Left lung (tissue), 10 donors: Measurements from ENCODE around the gene TCEA3. TPM values are rescaled to one million over a fixed set of nuclear protein-coding genes. Genes with fewer than 3 reads are reported as not detected.

ENCODE experiments used
- ATAC-seq: fragments of 200-7000 bp; cut with Tn5 transposase; one replicate; pipeline ENCODE4 v1.9.1; 2020; ENCODE audit warnings: moderate library complexity
- DNase-seq, 4 donors: peaks; one replicate each; pipeline ENCODE4 v3.0.0-alpha.2; 2013 to 2020
- H3K27ac ChIP-seq, 2 donors: fragments of 200-600 bp; sonication (generic) in 1 of 2; one replicate each; pipeline versions ENCODE4 v1.5.0 to v1.8.0; 2020 to 2021
- H3K27me3 ChIP-seq, 2 donors: fragments of 200-600 bp; sonication (generic) in 1 of 2; one replicate each; pipeline versions ENCODE4 v1.5.0 to v1.8.0; 2020 to 2021
- H3K36me3 ChIP-seq, 2 donors: fragments of 200-600 bp; sonication (generic) in 1 of 2; one replicate each; pipeline versions ENCODE4 v1.5.0 to v1.8.0; 2020 to 2021
- H3K4me1 ChIP-seq, 2 donors: fragments of 200-600 bp; one replicate each; pipeline ENCODE4 v1.8.0; 2021
- H3K4me3 ChIP-seq, 2 donors: fragments of 200-600 bp; sonication (generic) in 1 of 2; one replicate each; pipeline versions ENCODE4 v1.5.0 to v1.8.0; 2020 to 2021; ENCODE audit warnings: mild to moderate bottlenecking in 1 of 2
- H3K9me3 ChIP-seq, 2 donors: fragments of 200-600 bp; sonication (generic) in 1 of 2; one replicate each; pipeline versions ENCODE4 v1.5.0 to v1.8.0; 2020 to 2021
- intact Hi-C, 2 donors: fragments of 100-400 bp; cut with DNase I; formaldehyde crosslinking; loops; one replicate each; pipeline versions ENCODE4 v1.11.2 to v1.14.2; 2022
- polyA plus RNA-seq, 6 donors: library from polyadenylated mRNA; unstranded; fragments of 120-200 nt; gene quantifications; one replicate each; pipeline ENCODE4 v1.2.1, GENCODE V29; 2013; ENCODE audit not compliant: insufficient read length in 6 of 6
- total RNA-seq, 2 donors: library from RNA; stranded (reverse); fragmentation: NEBNext Ultra II Directional; extraction: Animal tissue kit (Norgen Biotek cat#: 25700); gene quantifications; one replicate each; pipeline ENCODE4 v1.2.1, GENCODE V29; 2021
- TF ChIP-seq, protein P1 (sequence below), 2 donors: fragments of 200-600 bp; sonication (generic) in 1 of 2; IDR thresholded peaks; one replicate each; pipeline versions ENCODE4 v1.5.0 to v1.8.0; 2021; ENCODE audit warnings: antibody characterized with exemption in 2 of 2
- donor health status: DM: no; HTN: yes; CAD: no.
- donor health status: DM: no; HTN: no; CAD: no.

The TCEA3 gene
- total and polyA plus RNA-seq, 8 donors = 15.5 to 43.2 (median 28.0) TPM

DNA sequence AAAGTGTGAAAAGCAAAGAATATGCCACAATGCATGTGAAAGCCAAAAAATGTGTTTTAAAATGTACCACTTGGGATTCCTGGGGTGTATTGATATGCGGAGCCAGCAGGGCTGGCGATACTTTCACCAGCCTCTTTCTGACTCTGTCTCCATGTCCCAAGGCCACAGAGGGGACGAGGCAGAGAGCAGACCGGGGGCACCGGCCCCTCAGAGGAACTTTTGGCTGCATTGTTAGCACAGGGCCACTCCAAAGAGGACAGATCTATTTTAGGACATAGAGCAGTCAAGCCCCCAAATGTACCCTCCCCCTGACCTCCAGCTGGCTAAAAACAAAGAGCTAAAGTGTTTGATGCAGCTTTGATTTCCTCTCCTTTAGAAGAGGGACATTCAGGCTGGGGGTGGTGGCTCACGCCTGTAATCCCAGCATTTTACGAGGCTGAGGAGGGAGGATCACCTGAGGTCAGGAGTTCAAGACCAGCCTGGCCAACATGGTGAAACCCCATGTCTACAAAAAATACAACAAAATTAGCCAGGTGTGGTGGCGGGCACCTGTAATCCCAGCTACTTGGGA is 29.3 kb downstream of the TCEA3 start:
- ATAC-seq (no peak), DNase-seq (no peak)
- H3K9me3 ChIP-seq = no peaks in the 10 kb centered on the region
- TF ChIP-seq, protein P1, sequence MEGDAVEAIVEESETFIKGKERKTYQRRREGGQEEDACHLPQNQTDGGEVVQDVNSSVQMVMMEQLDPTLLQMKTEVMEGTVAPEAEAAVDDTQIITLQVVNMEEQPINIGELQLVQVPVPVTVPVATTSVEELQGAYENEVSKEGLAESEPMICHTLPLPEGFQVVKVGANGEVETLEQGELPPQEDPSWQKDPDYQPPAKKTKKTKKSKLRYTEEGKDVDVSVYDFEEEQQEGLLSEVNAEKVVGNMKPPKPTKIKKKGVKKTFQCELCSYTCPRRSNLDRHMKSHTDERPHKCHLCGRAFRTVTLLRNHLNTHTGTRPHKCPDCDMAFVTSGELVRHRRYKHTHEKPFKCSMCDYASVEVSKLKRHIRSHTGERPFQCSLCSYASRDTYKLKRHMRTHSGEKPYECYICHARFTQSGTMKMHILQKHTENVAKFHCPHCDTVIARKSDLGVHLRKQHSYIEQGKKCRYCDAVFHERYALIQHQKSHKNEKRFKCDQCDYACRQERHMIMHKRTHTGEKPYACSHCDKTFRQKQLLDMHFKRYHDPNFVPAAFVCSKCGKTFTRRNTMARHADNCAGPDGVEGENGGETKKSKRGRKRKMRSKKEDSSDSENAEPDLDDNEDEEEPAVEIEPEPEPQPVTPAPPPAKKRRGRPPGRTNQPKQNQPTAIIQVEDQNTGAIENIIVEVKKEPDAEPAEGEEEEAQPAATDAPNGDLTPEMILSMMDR (IDR thresholded peaks at IDR 0.05) = no peak
- H3K4me1 ChIP-seq = peaks cover 11 to 14% of the 10 kb centered on the region in 2 donors
- H3K27me3 ChIP-seq = no peaks in the 10 kb centered on the region
- no peaks in the 10 kb centered on the region for H3K36me3 ChIP-seq
- peak overlapping the region; percentile 66 to 70 for H3K27ac ChIP-seq
- no peak overlapping the region for H3K4me3 ChIP-seq
- intact Hi-C loops = no loop called here

DNA sequence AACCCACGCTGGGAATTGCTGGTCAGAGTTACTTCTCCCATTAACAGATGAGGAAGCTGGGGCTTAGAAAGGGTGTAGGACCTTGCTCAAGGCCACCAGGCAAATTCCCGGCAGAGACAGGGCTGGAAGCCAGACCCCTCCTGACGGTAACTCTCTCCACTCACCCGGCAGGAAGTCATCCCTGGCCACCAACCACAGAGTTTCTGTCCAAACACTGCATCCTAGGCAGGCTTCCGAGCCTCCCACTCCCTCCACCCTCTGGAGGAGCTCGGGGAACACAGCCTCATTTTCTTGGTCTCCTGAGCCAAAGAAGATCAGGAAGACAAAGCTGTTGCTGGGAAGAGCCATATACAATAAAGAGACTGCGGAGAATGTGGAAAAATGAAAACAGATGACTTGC is 29.9 kb downstream of the TCEA3 start:
- peak in 3 of 4 donors; percentile 23 to 68 (median 64) for DNase-seq
- peak; percentile 75 for ATAC-seq
- intact Hi-C loops = no loop called here
- Histone ChIP-seq H3K27ac (peak overlapping the region; percentile 66 to 70), H3K36me3 (no peaks in the 10 kb centered on the region), H3K9me3 (no peaks in the 10 kb centered on the region), H3K4me1 (peaks cover 11 to 14% of the 10 kb centered on the region in 2 donors), H3K4me3 (no peak overlapping the region), H3K27me3 (no peaks in the 10 kb centered on the region)
- TF ChIP-seq, protein P1 (IDR thresholded peaks at IDR 0.05) = no peak

DNA sequence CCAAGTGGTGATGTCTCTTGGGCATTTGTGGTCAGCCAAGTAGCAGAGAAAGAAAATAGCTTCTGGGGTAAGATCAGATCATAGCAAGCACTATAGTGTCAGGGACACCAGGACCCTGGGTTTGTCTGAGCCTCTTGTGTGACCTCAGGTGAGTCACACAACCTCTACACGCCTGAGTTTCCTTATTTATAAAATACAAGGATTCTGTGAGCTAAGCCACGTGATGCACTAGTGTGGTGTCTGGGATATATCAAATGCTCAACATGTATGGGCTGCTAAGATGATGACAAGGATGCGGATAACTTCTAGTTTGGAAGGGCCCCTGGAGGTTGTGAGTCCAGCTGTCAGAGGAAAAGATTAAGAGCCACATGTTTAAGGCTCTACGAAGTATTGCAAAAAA is 30.4 kb downstream of the TCEA3 start:
- H3K4me1 ChIP-seq = peaks cover 11 to 14% of the 10 kb centered on the region in 2 donors
- ATAC-seq (peak; percentile 49), DNase-seq (no peak)
- H3K4me3 ChIP-seq = no peak overlapping the region
- H3K36me3 ChIP-seq = no peaks in the 10 kb centered on the region
- TF ChIP-seq, protein P1 (IDR thresholded peaks at IDR 0.05) = no peak
- intact Hi-C loops = no loop called here
- no peaks in the 10 kb centered on the region for H3K9me3 ChIP-seq
- peak overlapping the region; percentile 66 to 70 for H3K27ac ChIP-seq
- H3K27me3 ChIP-seq = no peaks in the 10 kb centered on the region

DNA sequence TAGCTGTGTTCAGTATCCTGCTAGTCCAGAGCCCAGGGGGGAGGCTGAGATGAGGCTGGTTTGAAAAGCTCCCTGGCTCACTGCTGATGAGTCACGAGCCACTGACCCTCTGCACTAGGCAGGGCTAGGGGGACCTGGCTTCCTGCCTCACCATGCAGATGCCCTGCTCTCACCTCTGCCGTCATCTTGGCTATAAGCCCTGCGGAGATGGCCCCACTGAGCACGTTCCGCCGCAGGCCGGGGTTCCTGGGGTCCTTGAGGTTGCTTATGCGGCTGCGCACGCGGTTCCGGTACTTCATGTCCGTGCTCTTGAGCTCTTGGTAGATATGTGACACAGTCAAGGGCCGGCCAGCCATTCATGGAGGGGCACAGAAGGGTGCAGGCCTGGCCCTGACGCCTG is 30.8 kb downstream of the TCEA3 start:
- H3K27ac ChIP-seq = peak overlapping the region; percentile 66 to 70
- TF ChIP-seq, protein P1 (IDR thresholded peaks at IDR 0.05) = no peak
- ATAC-seq (peak; percentile 65), DNase-seq (peak in 1 of 4 donors; percentile 26)
- peaks cover 11 to 14% of the 10 kb centered on the region in 2 donors for H3K4me1 ChIP-seq
- intact Hi-C loops = no loop called here
- no peak overlapping the region for H3K4me3 ChIP-seq
- no peaks in the 10 kb centered on the region for H3K9me3 ChIP-seq
- no peaks in the 10 kb centered on the region for H3K36me3 ChIP-seq
- H3K27me3 ChIP-seq = no peaks in the 10 kb centered on the region

DNA sequence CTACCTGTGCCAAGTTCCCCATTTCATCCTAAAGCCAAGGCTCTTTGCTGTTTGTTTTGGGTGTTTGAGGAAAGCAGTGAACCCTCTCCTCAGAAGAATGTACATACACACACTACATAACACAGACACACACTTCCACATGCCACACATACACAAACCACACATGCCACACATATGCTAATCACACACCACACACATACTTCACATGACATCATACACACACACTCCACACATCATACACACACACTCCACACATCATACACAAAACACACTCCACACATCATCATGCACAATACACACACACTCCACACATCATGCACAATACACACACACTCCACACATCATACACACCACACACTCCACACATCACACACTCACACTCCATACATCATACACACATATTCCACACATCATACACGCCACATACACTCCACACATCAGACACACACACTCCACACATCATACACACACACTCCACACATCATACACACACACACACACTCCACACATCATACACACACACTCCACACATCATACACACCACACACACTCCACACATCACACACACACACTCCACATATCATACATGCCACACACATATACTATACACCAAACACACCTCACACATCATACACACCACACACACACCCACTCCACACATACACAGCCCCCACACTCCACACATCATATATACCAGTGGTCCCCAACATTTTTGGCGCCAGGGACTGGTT is 32.3 kb downstream of the TCEA3 start:
- H3K27ac ChIP-seq = no peak overlapping the region
- DNase-seq (no peak), ATAC-seq (no peak)
- peaks cover 11 to 14% of the 10 kb centered on the region in 2 donors for H3K4me1 ChIP-seq
- TF ChIP-seq, protein P1 (IDR thresholded peaks at IDR 0.05) = no peak
- intact Hi-C loops = no loop called here
- no peaks in the 10 kb centered on the region for H3K36me3 ChIP-seq
- no peaks in the 10 kb centered on the region for H3K9me3 ChIP-seq
- H3K27me3 ChIP-seq = no peaks in the 10 kb centered on the region
- H3K4me3 ChIP-seq = no peak overlapping the region
